Neuron (in vitro differentiated cells): ENCODE data around the gene ANKRD30B.
"Not testable (repeated sequence)": the region's sequence is repeated elsewhere in the genome, so short reads cannot be mapped to it uniquely, and the experiment has no call there.

ENCODE experiments used
- H2AFZ ChIP-seq: one replicate; pipeline ENCODE4 v1.6.1; 2013; ENCODE audit warnings: low read depth, mild to moderate bottlenecking, inconsistent platforms, low read length, moderate library complexity
- H3K27me3 ChIP-seq: one replicate; pipeline ENCODE4 v1.6.1; 2013; ENCODE audit warnings: low read length; ENCODE audit not compliant: insufficient read depth
- H3K36me3 ChIP-seq: one replicate; pipeline ENCODE4 v1.6.1; 2013; ENCODE audit warnings: low read length; ENCODE audit not compliant: insufficient read depth
- H3K4me1 ChIP-seq: one replicate; pipeline ENCODE4 v1.6.1; 2013; ENCODE audit warnings: low read length; ENCODE audit not compliant: insufficient read depth
- H3K4me3 ChIP-seq: 2 replicates; pipeline ENCODE4 v1.5.1; 2013; ENCODE audit warnings: mild to moderate bottlenecking, low read length, moderate library complexity
- H3K9me3 ChIP-seq: one replicate; pipeline ENCODE4 v1.6.1; 2013; ENCODE audit warnings: low read length

Gene ANKRD30B

DNA sequence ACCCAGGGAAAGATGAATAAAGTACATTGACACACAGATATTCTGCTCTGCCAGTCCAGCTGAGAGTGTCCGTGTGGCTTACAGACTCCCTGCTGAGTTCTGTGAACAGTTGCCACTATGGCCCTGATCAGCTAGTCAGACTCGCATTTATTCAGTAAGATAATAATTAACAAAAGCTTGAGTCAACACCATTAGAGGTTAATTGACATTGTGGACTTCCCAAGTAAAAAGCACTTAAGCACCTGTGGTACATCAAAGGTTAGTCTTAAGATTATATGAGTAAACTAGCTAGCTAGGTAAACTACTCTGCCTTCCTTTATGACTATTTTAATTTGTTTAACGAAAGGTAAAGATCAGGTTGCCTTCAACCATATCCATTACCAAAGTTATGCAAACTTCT lies 33.7 kb downstream of the ANKRD30B start:
- H3K9me3 ChIP-seq, result no peaks in the 10 kb centered on the region
- H3K27me3 ChIP-seq, result no peaks in the 10 kb centered on the region
- no peaks in the 10 kb centered on the region for H3K4me1 ChIP-seq
- no peaks in the 10 kb centered on the region for H3K36me3 ChIP-seq
- no peak overlapping the region for H2AFZ ChIP-seq
- no peak overlapping the region for H3K4me3 ChIP-seq

DNA sequence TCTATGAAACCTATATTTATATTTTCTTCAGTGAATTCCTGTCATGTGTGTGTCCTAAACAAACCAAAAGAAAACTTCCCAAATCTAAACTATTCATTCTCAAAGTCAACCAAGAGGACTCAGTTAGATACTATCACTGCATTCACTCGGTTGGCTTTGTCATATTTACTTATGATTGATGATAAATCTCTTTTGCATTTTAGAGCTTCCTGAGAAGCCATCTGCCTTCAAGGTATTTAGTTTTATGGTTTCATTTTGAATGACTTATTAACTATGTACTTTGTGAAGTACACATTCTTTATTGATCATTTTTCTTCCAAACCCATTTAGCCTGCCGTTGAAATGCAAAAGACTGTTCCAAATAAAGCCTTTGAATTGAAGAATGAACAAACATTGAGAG lies 36.2 kb downstream of the ANKRD30B start:
- no peaks in the 10 kb centered on the region for H3K9me3 ChIP-seq
- H2AFZ ChIP-seq, result no peak overlapping the region

DNA sequence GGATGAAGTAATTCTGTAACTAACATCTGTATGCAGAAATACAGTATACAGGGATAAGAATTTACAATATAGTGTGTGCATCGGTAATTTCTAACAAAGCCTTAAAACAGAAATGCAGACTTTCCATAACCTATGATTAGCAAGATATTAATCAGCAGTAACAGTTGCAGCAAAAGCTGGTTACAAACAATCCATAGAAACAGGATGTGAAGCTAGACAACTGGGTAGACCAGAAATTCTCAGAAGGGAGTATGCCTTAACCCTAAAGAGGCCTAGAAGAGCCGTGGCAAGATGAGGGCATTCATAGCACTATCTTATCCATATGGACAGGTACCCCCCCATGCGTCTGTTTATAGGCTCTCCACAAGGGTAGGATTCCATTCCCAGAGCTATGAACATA lies 48.9 kb downstream of the ANKRD30B start:
- not testable (repeated sequence) for H3K4me3 ChIP-seq, H3K27me3 ChIP-seq, H3K9me3 ChIP-seq, H3K4me1 ChIP-seq, H3K36me3 ChIP-seq, H2AFZ ChIP-seq

More for the DNA sequence above, 36.2 kb downstream of the ANKRD30B start:
- H3K27me3 ChIP-seq, result no peaks in the 10 kb centered on the region
- no peaks in the 10 kb centered on the region for H3K4me1 ChIP-seq
- H3K4me3 ChIP-seq, result no peak overlapping the region
- no peaks in the 10 kb centered on the region for H3K36me3 ChIP-seq

DNA sequence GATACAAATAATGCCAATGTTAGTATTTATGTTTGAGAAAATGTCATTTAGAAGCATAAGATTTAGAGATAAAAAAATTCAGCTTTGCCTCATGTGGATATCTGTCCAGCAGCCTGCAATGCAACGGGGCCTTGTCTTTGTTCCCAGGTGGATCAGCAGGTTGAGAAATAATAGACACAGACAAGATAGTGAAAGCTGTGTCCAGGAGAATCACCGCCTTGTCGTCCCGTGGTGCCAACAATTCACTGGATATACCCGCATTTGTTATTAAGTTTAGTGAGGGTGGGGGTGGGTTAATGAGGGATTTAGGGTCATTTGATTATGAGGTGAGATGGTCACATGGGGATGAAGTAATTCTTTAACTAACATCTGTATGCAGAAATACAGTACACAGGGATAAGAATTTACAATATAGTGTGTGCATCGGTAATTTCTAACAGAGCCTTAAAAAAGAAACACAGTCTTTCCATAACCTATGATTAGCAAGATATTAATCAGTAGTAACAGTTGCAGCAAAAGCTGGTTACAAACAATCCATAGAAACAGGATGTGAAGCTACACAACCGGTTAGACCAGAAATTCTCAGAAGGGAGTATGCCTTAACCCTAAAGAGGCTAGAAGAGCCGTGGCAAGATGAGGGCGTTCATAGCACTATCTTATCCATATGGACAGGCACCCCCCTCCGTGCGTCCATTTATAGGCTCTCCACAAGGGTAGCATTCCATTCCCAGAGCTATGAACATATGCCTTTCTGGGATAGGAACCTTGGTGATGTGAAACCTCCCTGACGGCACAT lies 50.2 kb downstream of the ANKRD30B start:
- H3K36me3 ChIP-seq, H3K4me3 ChIP-seq, H2AFZ ChIP-seq, H3K9me3 ChIP-seq, H3K4me1 ChIP-seq, H3K27me3 ChIP-seq: not testable (repeated sequence)

DNA sequence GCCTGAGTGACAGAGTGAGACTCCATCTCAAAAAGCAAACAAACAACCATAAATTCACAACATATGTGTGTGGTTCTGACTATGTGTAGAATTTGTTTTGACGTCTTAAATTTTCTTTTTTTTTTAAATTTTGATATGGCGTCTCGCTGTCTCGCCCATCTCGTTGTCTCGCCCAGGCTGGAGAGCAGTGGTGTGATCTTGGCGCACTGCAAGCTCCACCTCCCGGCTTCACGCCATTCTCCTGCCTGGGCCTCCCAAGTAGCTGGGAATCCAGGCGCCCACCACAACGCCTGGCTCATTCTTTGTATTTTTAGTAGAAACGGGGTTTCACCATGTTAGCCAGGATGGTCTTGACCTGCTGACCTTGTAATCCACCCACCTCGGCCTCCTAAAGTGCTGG lies 63.1 kb downstream of the ANKRD30B start:
- not testable (repeated sequence) for H3K4me1 ChIP-seq, H3K9me3 ChIP-seq, H2AFZ ChIP-seq, H3K27me3 ChIP-seq, H3K4me3 ChIP-seq, H3K36me3 ChIP-seq

DNA sequence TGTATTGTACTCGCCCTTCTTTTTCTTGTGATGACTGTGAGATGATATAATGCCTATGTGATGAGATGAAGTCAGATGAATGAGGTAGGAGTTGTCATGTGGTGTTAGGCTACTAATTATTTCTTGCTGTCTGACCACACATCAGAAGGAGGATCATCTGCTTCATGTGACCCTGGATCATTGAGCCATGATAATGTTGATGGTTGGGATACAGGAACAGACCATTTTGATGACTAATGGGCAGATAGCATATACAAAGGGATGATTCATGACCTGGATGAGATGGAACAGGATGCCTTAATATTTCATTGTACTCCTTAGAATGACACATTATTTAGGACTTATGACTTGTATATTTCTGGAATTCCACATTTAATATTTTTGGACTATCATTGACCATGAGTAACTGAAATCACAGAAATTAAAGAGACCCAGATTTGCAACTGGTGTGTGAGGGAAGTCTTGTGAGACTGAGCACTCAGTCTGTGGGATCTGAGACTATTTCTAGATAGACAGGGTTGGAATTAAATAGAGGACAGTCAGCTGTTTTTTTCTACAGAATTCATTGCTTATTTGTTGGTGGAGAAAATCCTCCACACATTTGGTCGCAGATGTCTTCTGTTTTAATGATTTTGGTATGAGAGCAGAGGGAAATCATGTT lies 79.1 kb downstream of the ANKRD30B start:
- H2AFZ ChIP-seq, H3K4me1 ChIP-seq, H3K9me3 ChIP-seq, H3K36me3 ChIP-seq, H3K4me3 ChIP-seq, H3K27me3 ChIP-seq: not testable (repeated sequence)

DNA sequence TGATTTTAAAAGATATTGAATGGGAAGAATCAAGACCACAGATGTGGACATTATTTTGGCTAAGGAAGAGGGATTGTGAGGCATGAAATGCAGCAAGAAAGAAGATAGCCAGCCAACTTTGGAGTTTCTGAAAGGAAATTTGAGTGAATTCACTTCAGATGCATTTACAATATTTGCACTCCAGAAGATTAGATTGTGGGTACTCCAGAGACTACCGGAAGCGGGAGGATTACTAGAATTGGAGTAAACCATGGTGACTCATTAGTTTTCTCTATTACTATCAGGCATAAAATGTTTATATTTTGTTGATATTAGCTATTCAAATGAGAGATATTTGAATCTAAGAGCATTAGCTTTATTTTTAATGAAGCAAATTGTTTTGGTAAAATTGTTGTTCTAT lies 93.6 kb downstream of the ANKRD30B start:
- not testable (repeated sequence) for H3K4me3 ChIP-seq, H2AFZ ChIP-seq

DNA sequence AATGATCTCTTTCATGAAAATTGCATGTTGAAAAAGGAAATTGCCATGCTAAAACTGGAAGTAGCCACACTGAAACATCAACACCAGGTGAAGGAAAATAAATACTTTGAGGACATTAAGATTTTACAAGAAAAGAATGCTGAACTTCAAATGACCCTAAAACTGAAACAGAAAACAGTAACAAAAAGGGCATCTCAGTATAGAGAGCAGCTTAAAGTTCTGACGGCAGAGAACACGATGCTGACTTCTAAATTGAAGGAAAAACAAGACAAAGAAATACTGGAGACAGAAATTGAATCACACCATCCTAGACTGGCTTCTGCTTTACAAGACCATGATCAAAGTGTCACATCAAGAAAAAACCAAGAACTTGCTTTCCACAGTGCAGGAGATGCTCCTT lies 103.6 kb downstream of the ANKRD30B start:
- H3K4me3 ChIP-seq, H3K36me3 ChIP-seq, H3K27me3 ChIP-seq, H3K4me1 ChIP-seq, H3K9me3 ChIP-seq, H2AFZ ChIP-seq: not testable (repeated sequence)

More for the DNA sequence above, 93.6 kb downstream of the ANKRD30B start:
- H3K4me1 ChIP-seq, H3K9me3 ChIP-seq, H3K27me3 ChIP-seq, H3K36me3 ChIP-seq: not testable (repeated sequence)

DNA sequence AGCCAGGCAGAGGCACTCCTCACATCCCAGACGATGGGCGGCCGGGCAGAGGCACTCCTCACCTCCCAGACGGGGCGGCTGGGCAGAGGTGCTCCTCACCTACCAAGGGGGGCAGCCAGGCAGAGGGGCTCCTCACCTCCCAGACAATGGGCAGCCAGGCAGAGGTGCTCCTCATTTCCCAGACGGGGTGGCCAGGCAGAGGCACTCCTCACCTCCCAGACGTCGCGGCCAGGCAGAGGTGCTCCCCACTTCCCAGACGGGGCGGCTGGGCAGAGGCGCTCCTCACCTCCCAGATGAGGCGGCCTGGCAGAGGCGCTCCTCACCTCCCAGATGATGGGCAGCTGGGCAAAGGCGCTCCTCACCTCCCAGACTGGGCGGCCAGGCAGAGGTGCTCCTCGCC lies 107.7 kb downstream of the ANKRD30B start:
- H3K9me3 ChIP-seq, H3K36me3 ChIP-seq, H3K4me1 ChIP-seq, H3K4me3 ChIP-seq, H3K27me3 ChIP-seq, H2AFZ ChIP-seq: not testable (repeated sequence)

DNA sequence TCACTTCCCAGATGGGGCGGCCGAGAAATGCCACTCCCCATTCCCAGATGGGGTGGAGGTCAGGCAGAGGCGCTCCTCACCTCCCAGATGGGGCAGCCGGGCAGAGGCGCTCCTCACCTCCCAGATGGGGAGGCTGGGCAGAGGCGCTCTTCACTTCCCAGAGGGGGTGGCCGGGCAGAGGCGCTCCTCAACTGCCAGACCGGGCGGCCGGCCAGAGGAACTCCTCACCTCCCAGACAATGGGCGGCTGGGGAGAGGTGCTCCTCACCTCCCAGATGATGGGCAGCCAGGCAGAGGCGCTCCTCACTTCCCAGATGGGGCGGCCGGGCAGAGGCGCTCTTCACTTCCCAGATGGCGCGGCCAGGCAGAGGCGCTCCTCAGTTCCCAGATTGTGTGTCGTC lies 108.3 kb downstream of the ANKRD30B start:
- not testable (repeated sequence) for H3K27me3 ChIP-seq, H3K4me1 ChIP-seq, H3K9me3 ChIP-seq, H3K4me3 ChIP-seq, H2AFZ ChIP-seq, H3K36me3 ChIP-seq

DNA sequence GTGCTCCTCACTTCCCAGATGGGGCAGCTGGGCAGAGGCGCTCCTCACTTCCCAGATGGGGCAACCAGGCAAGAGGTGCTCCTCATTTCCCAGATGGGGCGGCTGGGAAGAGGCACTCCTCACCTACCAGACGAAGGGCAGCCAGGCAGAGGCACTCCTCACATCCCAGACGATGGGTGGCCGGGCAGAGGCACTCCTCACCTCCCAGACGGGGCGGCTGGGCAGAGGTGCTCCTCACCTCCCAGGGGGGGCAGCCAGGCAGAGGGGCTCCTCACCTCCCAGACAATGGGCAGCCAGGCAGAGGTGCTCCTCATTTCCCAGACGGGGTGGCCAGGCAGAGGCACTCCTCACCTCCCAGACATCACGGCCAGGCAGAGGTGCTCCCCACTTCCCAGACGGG lies 110.5 kb downstream of the ANKRD30B start:
- not testable (repeated sequence) for H3K4me3 ChIP-seq, H3K9me3 ChIP-seq, H3K27me3 ChIP-seq, H3K4me1 ChIP-seq, H3K36me3 ChIP-seq, H2AFZ ChIP-seq

DNA sequence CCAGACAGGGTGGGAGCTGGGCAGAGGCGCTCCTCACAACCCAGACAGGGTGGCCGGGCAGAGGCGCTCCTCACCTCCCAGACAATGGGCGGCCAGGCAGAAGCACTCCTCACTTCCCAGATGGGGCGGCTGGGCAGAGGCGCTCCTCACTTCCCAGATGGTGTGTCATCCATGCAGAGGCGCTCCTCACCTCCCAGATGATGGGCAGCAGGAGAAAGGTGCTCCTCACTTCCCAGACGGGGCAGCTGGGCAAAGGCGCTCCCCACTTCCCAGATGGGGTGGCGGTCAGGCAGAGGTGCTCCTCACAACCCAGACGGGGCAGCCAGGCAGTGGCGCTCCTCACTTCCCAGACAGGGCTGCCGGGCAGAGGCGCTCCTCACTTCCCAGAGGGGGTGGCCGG lies 112.0 kb downstream of the ANKRD30B start:
- H3K9me3 ChIP-seq, H2AFZ ChIP-seq, H3K27me3 ChIP-seq, H3K4me1 ChIP-seq, H3K4me3 ChIP-seq, H3K36me3 ChIP-seq: not testable (repeated sequence)

DNA sequence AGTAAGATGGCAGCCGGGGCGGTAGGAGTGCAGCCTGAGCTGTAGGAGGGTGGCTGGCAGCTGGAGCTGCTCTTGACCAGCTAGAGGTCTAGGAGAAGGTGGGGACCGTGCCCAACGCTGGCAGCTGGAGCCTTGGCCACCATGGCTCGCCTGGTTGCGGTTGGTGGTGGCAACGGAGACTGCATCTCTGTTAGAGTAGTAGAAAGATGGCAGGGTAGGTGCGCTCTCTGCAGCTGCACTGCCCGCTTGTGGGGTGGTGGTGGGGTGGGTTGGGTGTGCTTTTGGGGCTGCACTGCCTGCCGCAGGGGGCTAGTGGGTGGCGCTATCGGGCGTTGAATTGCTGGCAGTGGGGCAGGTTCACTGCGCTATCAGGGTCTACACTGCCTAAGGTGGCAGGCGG lies 118.5 kb downstream of the ANKRD30B start:
- H3K4me3 ChIP-seq, H3K9me3 ChIP-seq, H3K36me3 ChIP-seq, H2AFZ ChIP-seq, H3K27me3 ChIP-seq, H3K4me1 ChIP-seq: not testable (repeated sequence)

DNA sequence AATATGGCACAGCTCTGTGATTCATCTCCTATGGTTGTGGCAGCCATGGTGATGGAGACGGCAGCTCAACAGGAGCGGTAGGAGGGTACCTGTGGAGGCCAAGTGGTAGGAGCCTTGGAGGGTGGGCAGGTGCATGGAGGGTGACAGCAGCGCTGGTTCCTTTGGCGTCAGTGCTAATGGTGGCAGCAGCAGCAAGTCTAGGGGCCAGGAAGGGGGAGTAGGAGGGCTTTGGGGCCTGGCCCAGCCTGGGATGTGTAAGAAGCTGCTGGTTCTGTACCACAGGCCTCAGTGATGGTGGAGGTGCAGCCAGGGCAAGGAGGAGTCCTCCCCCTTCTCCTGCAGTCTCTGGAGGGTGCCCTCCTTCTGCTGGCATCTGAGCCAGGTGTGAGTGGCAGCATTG lies 120.0 kb downstream of the ANKRD30B start:
- not testable (repeated sequence) for H3K4me3 ChIP-seq, H3K27me3 ChIP-seq, H2AFZ ChIP-seq, H3K36me3 ChIP-seq, H3K9me3 ChIP-seq, H3K4me1 ChIP-seq
